ENCODE data around the gene TKTL1. TPM values are rescaled to one million over a fixed set of nuclear protein-coding genes. Genes with fewer than 3 reads are reported as not detected.

Gene TKTL1
- total RNA-seq, 1 donor from 2014 or later: 0.91 TPM

DNA sequence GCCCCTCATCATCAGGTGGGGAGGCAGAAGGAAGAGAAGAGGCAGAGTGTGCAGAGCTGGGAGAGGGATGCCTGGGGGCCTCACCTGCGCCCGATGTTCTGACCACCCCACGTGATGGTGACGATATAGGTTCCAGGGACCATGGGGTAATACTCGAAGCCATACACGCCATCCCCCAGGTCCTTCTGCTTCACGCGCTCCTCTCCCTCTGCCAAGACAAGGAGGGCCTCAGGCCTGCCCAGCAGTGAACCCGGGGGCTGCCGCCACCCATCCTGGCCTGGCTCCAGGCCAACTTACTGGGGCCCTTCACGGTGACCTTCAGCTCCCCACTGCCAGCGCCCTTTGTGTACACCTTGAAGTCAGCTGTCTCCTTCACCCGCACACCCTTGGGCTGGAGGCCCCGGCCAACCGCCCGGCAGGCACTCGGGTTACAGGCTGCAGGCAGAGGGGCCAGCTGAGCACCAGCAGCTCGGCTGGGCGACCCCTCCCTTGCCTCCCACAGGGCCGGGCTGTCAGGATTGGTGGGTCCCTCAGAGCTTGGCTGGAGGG lies 69.5 kb downstream of the TKTL1 start:
- Mint-ChIP-seq H3K27me3 (ENCODE audit: low read depth) (peaks cover 9% of the 10 kb centered on the region), H3K4me1 (no peaks in the 10 kb centered on the region), H3K4me3 (peak overlapping the region; percentile 54), H3K9me3 (no peaks in the 10 kb centered on the region), H3K27ac (ENCODE audit: unreplicated experiment) (no peak overlapping the region), H3K36me3 (ENCODE audit: low read depth) (peaks cover 9% of the 10 kb centered on the region)
- DNase-seq (ENCODE audit: low read depth, low spot score): no peak
- TF ChIP-seq, protein P1, sequence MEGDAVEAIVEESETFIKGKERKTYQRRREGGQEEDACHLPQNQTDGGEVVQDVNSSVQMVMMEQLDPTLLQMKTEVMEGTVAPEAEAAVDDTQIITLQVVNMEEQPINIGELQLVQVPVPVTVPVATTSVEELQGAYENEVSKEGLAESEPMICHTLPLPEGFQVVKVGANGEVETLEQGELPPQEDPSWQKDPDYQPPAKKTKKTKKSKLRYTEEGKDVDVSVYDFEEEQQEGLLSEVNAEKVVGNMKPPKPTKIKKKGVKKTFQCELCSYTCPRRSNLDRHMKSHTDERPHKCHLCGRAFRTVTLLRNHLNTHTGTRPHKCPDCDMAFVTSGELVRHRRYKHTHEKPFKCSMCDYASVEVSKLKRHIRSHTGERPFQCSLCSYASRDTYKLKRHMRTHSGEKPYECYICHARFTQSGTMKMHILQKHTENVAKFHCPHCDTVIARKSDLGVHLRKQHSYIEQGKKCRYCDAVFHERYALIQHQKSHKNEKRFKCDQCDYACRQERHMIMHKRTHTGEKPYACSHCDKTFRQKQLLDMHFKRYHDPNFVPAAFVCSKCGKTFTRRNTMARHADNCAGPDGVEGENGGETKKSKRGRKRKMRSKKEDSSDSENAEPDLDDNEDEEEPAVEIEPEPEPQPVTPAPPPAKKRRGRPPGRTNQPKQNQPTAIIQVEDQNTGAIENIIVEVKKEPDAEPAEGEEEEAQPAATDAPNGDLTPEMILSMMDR (conservative IDR thresholded peaks at IDR 0.05): no peak

DNA sequence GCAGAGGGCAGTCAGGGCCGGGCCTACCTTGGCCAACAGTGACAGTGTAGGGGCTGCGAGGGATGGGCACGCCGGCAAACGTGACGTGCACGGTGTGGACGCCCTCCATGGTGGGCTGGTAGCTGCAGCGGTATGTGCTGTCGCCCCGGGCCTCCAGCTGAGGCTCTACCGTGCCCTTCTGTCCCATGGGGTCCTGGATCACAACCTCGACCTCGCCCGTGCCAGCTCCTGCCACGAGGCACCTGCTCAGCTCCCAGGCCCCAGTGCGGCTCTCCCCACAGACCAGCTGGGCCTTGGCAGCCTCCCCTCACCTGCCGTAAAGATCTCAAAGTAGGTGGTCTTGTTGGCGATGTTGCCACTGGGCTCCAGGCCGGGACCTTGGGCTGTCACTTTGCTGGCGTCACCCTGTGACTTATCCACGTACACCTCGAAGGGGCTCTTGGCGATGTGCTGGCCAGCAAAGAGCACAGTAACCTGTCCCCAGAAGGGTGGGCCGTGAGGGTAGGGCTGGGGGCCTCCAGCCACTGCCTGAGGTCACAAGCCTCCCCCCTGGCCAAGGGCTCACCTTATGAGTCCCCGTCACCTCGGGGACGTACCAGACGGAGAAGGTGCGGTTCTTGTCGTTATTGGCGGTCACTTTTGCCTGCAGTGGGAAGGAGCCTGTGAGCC lies 70.5 kb downstream of the TKTL1 start:
- Mint-ChIP-seq H3K4me1 (no peaks in the 10 kb centered on the region), H3K36me3 (ENCODE audit: low read depth) (peaks cover 9% of the 10 kb centered on the region), H3K9me3 (no peaks in the 10 kb centered on the region), H3K27me3 (ENCODE audit: low read depth) (peaks cover 9% of the 10 kb centered on the region), H3K27ac (ENCODE audit: unreplicated experiment) (no peak overlapping the region), H3K4me3 (peak overlapping the region; percentile 38)
- no peak for DNase-seq (ENCODE audit: low read depth, low spot score)
- TF ChIP-seq, protein P1 (conservative IDR thresholded peaks at IDR 0.05): no peak

DNA sequence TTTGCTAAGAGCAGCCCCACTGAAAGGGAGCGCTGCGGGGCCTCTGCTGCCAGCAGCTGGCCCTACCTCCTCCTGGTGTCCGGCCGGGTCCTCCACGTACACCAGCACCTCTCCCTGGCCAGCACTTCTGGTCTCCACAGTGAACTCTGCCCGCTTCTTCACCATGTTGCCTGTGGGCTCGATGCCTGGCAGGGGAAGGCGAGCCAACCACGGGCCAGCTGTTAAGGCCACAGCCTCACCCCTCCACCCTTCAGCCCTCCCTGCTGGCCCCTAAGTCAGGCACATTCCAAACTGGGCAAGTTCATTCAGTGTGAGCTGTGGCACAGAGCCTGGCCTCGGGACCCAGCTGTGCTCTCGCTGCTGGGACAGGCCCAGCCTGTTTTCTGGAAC lies 71.1 kb downstream of the TKTL1 start:
- Mint-ChIP-seq H3K27me3 (ENCODE audit: low read depth) (peaks cover 9% of the 10 kb centered on the region), H3K4me1 (no peaks in the 10 kb centered on the region), H3K4me3 (peak overlapping the region; percentile 51), H3K36me3 (ENCODE audit: low read depth) (peaks cover 9% of the 10 kb centered on the region), H3K9me3 (no peaks in the 10 kb centered on the region), H3K27ac (ENCODE audit: unreplicated experiment) (no peak overlapping the region)
- DNase-seq (ENCODE audit: low read depth, low spot score): no peak
- TF ChIP-seq, protein P1 (conservative IDR thresholded peaks at IDR 0.05): no peak

DNA sequence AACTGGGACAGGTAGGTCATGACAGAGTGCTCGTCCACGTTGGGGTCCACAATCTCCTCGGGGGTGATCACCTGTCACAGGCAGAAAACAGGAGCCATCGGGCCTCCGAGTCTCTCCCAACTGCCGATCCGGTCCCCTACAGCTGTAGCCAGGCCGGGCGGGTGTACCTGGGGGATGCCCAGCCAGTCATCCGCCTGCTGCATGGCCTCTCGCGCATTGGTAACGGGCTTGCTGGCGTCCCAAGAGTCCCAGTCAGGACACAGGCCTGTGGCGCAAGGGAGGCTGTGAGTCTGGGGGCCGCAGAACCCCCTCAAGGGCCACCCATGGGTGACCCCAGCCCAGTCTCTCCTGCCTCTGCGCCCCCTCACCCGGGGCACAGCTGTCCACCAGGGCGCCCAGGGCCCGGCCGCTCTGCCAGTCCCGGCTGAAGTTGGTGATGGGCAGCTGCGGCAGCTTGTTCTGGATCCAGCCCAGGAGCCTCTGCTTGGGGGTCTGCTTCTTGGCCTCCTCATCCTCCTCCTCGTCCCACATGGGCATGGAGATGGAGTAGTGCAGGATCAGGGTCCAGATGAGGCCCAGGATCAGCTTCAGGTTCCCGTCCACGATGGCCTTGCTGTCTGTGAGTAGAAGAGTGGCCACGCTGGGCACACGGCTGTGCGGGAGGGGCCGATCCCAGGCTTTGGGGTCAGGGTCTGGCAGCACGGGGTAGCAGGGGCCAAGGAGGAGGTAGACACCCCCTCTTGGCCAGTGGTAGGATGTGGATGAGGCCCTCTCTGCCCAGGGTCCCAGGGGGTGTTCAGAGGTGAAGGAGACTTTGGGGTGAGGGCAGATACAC lies 72.1 kb downstream of the TKTL1 start:
- DNase-seq (ENCODE audit: low read depth, low spot score): no peak
- TF ChIP-seq, protein P1 (conservative IDR thresholded peaks at IDR 0.05): no peak
- Mint-ChIP-seq H3K4me1 (no peaks in the 10 kb centered on the region), H3K27ac (ENCODE audit: unreplicated experiment) (no peak overlapping the region), H3K36me3 (ENCODE audit: low read depth) (peaks cover 8% of the 10 kb centered on the region), H3K4me3 (peak overlapping the region; percentile 78), H3K9me3 (no peaks in the 10 kb centered on the region), H3K27me3 (ENCODE audit: low read depth) (peaks cover 8% of the 10 kb centered on the region)

DNA sequence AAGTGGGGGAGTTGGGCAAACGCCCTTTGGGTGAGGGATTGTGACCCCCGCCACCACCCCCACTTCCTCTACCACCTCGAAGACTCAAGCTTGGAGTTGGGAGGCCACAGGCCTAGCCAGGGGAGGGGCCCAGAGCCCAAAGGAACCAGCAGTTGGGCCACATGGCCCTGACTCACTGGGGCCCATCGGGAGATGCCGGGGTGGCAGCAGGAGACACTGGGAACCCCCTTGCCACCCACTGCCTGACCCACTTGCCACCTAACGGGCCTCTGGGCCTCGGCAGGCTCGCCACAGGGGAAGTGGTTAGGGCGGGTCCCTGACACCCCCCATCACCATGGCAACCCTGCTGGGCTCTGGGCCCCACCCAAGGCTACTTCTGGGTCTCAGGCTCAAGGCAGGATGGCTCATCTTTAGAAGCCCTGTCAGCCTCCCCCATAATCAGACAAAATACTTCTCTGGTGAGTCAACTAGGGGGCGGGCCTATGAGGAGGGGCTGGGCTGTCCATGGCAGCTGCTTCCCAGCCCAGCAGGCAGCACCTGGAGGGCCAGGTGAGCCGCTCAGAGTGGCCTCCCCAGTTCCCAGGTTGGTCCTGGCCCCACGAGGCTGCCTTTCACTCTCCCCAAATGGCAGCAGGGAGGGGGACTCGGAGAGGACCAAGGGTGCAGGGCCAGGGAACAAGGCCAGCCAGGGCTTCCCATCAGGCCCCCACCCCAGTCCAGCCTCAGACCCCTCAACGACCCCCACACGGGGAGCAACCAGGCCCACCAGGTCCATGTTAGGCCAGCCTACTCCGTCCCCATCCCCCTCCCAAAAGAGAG lies 73.2 kb downstream of the TKTL1 start:
- TF ChIP-seq, protein P1 (conservative IDR thresholded peaks at IDR 0.05): no peak
- H3K27me3 Mint-ChIP-seq (ENCODE audit: low read depth): peaks cover 8% of the 10 kb centered on the region
- H3K36me3 Mint-ChIP-seq (ENCODE audit: low read depth): peaks cover 4% of the 10 kb centered on the region
- peaks cover 6% of the 10 kb centered on the region for H3K4me1 Mint-ChIP-seq
- H3K27ac Mint-ChIP-seq (ENCODE audit: unreplicated experiment): peak overlapping the region; percentile 12
- peak overlapping the region; percentile 98 for H3K4me3 Mint-ChIP-seq
- H3K9me3 Mint-ChIP-seq: no peaks in the 10 kb centered on the region
- no peak for DNase-seq (ENCODE audit: low read depth, low spot score)

Measured in neural crest cell (in vitro differentiated cells).